HCT116 (cell line): ENCODE data around the gene RANGAP1. TPM values are rescaled to one million over a fixed set of nuclear protein-coding genes. Genes with fewer than 3 reads are reported as not detected.

ENCODE experiments used
- ATAC-seq: fragments of 200-7000 bp; cut with Tn5 transposase; 2 replicates; pipeline ENCODE4 v1.9.1; 2020; ENCODE audit warnings: mild to moderate bottlenecking, moderate library complexity
- BruUV-seq: library from RNA; stranded (reverse); fragments of 400-500 nt; replicated peaks from 2 replicates; lab custom pipeline; 2021; lab: Mats Ljungman, UMichigan
- CTCF ChIA-PET: fragments of 300-600 bp; sonication (Branson Sonifier 250); formaldehyde crosslinking; loops from one replicate; lab custom pipeline; 2021; ENCODE audit warnings: antibody characterized with exemption; lab: Charles Lee
- POLR2A ChIA-PET: fragments of 300-600, 350-600 bp; sonication (Branson Sonifier 250); formaldehyde crosslinking; loops from one replicate; lab custom pipeline; 2021; ENCODE audit warnings: antibody characterized with exemption; lab: Charles Lee
- RAD21 ChIA-PET, 2 experiments: fragments of 300-600 bp; sonication (Branson Sonifier 250); formaldehyde crosslinking; loops; one replicate each; lab custom pipeline; 2023; ENCODE audit warnings: low total read pairs in 2 of 2; ENCODE audit not compliant: uncharacterized antibody in 2 of 2, unreplicated experiment in 2 of 2, low non-redundant PET in 1 of 2; lab: Charles Lee
- DNase-seq: peaks from one replicate; pipeline ENCODE4 v3.0.0-alpha.2; 2010; ENCODE audit warnings: low read depth, low spot score
- H2AFZ ChIP-seq: fragments of 200-600 bp; shearing (Covaris generic), sonication (generic); 2 replicates; pipeline ENCODE4 v1.6.1; 2017; ENCODE audit warnings: low read depth, mixed run types, mixed read lengths, antibody characterized with exemption, low read length; ENCODE audit not compliant: poor library complexity, severe bottlenecking
- H3K27ac ChIP-seq: 2 replicates; pipeline ENCODE4 v1.5.1; 2012; ENCODE audit warnings: low read depth, low read length
- H3K27me3 ChIP-seq: fragments of 200-600 bp; sonication (generic); 2 replicates; pipeline ENCODE4 v1.6.1; 2016; ENCODE audit warnings: mixed run types, low read length, mixed read lengths; ENCODE audit not compliant: insufficient read depth
- H3K36me3 ChIP-seq, 2 experiments: fragments of 200-500 bp in 1 of 2; fragments of 200-600 bp in 1 of 2; sonication (Bioruptor generic) in 1 of 2; sonication (generic) in 1 of 2; 2 replicates each; pipeline versions ENCODE4 v1.5.1 to v1.6.1; 2014 to 2016; ENCODE audit warnings: low read length in 2 of 2, inconsistent platforms in 1 of 2, mixed read lengths in 1 of 2, mixed run types in 1 of 2; ENCODE audit not compliant: insufficient read depth in 2 of 2, control insufficient read depth in 1 of 2
- H3K4me1 ChIP-seq, 2 experiments: fragments of 200-600 bp in 1 of 2; sonication (generic) in 1 of 2; 2 replicates each; pipeline versions ENCODE4 v1.5.1 to v1.6.1; 2012 to 2017; ENCODE audit warnings: low read length in 2 of 2, inconsistent platforms in 1 of 2, mild to moderate bottlenecking in 1 of 2, mixed read lengths in 1 of 2, mixed run types in 1 of 2, moderate library complexity in 1 of 2; ENCODE audit not compliant: insufficient read depth in 2 of 2, control insufficient read depth in 1 of 2
- H3K4me2 ChIP-seq: fragments of 200-600 bp; sonication (generic); 2 replicates; pipeline ENCODE4 v1.6.1; 2017; ENCODE audit warnings: mixed run types, low read length, mixed read lengths
- H3K4me3 ChIP-seq, 2 experiments: fragments of 200-600 bp in 1 of 2; sonication (generic) in 1 of 2; replicated peaks in 1 of 2; 2 replicates each; pipeline ENCODE4 v1.5.1; 2011 to 2016; ENCODE audit warnings: low read length in 2 of 2, control low read depth in 1 of 2, low read depth in 1 of 2, mild to moderate bottlenecking in 1 of 2, mixed read lengths in 1 of 2, mixed run types in 1 of 2
- H3K79me2 ChIP-seq: fragments of 200-600 bp; sonication (generic); 2 replicates; pipeline ENCODE4 v1.6.1; 2017; ENCODE audit warnings: mild to moderate bottlenecking, mixed run types, low read length, moderate library complexity, mixed read lengths; ENCODE audit not compliant: insufficient read depth
- H3K9ac ChIP-seq: fragments of 200-600 bp; sonication (generic); 2 replicates; pipeline ENCODE4 v1.6.1; 2016; ENCODE audit warnings: low read length, mixed read lengths
- H3K9me2 ChIP-seq: fragments of 200-600 bp; sonication (generic), shearing (Covaris generic); 2 replicates; pipeline ENCODE4 v1.6.1; 2017; ENCODE audit warnings: mixed run types, mild to moderate bottlenecking, moderate library complexity; ENCODE audit not compliant: insufficient read depth
- H3K9me3 ChIP-seq, 2 experiments: fragments of 200-500 bp in 1 of 2; fragments of 200-600 bp in 1 of 2; sonication (Bioruptor generic) in 1 of 2; sonication (generic) in 1 of 2; 2 replicates each; pipeline ENCODE4 v1.6.1; 2014 to 2017; ENCODE audit warnings: low read length in 2 of 2, mixed read lengths in 2 of 2, inconsistent platforms in 1 of 2, low read depth in 1 of 2, mild to moderate bottlenecking in 1 of 2, mixed run types in 1 of 2, moderate library complexity in 1 of 2; ENCODE audit not compliant: control insufficient read depth in 1 of 2, insufficient read depth in 1 of 2
- H4K20me1 ChIP-seq: fragments of 200-600 bp; sonication (generic), shearing (Covaris generic); 2 replicates; pipeline ENCODE4 v1.6.1; 2017; ENCODE audit warnings: mixed run types, mild to moderate bottlenecking, moderate library complexity; ENCODE audit not compliant: insufficient read depth
- CBX3 ChIP-seq: IDR thresholded peaks from 2 replicates; pipeline ENCODE4 v1.6.1; 2012; ENCODE audit warnings: low read depth
- CEBPB ChIP-seq: IDR thresholded peaks from 2 replicates; pipeline ENCODE4 v1.6.1; 2012; ENCODE audit warnings: low read depth
- CTCF ChIP-seq, 3 experiments: fragments of 200-600 bp in 1 of 3; sonication (generic) in 1 of 3; IDR thresholded peaks in 2 of 3; conservative IDR thresholded peaks in 1 of 3; 2 replicates each; pipeline ENCODE4 v1.5.1; 2012 to 2017; ENCODE audit warnings: low read depth in 2 of 3, low read length in 2 of 3, antibody characterized with exemption in 1 of 3, borderline replicate concordance in 1 of 3, control low read depth in 1 of 3, mild to moderate bottlenecking in 1 of 3, mixed read lengths in 1 of 3, mixed run types in 1 of 3, moderate library complexity in 1 of 3; ENCODE audit not compliant: insufficient read depth in 1 of 3
- EZH2 ChIP-seq: fragments of 200-600 bp; sonication (generic); IDR thresholded peaks from 2 replicates; pipeline ENCODE4 v1.6.1; 2017; ENCODE audit warnings: antibody characterized with exemption, mixed run types
- EZH2phosphoT487 ChIP-seq: fragments of 200-600 bp; IDR thresholded peaks from 2 replicates; pipeline ENCODE4 v1.6.1; 2018; ENCODE audit warnings: antibody characterized with exemption, borderline replicate concordance
- FOSL1 ChIP-seq: IDR thresholded peaks from 2 replicates; pipeline ENCODE4 v1.6.1; 2012; ENCODE audit warnings: low read depth
- JUND ChIP-seq: IDR thresholded peaks from 2 replicates; pipeline ENCODE4 v1.6.1; 2012
- POLR2AphosphoS5 ChIP-seq: IDR thresholded peaks from 2 replicates; pipeline ENCODE4 v1.6.1; 2011; ENCODE audit warnings: mild to moderate bottlenecking, low read depth, low read length, moderate library complexity
- RAD21 ChIP-seq: IDR thresholded peaks from 2 replicates; pipeline ENCODE4 v1.6.1; 2012; ENCODE audit warnings: low read depth, mild to moderate bottlenecking
- SP1 ChIP-seq: IDR thresholded peaks from 2 replicates; pipeline ENCODE4 v1.6.1; 2012; ENCODE audit warnings: low read depth
- SRF ChIP-seq: IDR thresholded peaks from 2 replicates; pipeline ENCODE4 v1.6.1; 2012; ENCODE audit warnings: low read depth
- TCF7L2 ChIP-seq: IDR thresholded peaks from 2 replicates; pipeline ENCODE4 v1.7.0; 2011; ENCODE audit warnings: borderline replicate concordance, inconsistent platforms; ENCODE audit not compliant: insufficient read depth, insufficient read length; ENCODE audit errors: extremely low read depth
- YY1 ChIP-seq: IDR thresholded peaks from 2 replicates; pipeline ENCODE4 v1.6.1; 2011; ENCODE audit warnings: low read length, low read depth, moderate library complexity, mild to moderate bottlenecking; ENCODE audit not compliant: insufficient replicate concordance; ENCODE audit errors: extremely low read depth
- ZFX ChIP-seq: fragments of 450-650 bp; IDR thresholded peaks from 2 replicates; pipeline ENCODE4 v1.6.1; 2017
- intact Hi-C: fragments of 100-400 bp; cut with micrococcal nuclease; formaldehyde crosslinking; loops from 2 replicates; pipeline ENCODE4 v1.10.0; 2022
- total RNA-seq: library from RNA; stranded (reverse); gene quantifications from one replicate; pipeline ENCODE4 v1.2.1, GENCODE V29; 2021; ENCODE audit not compliant: unreplicated experiment
- TF ChIP-seq, protein P1 (sequence below): IDR thresholded peaks from 2 replicates; pipeline ENCODE4 v1.6.1; 2012
- TF ChIP-seq, protein P2 (sequence below): IDR thresholded peaks from 2 replicates; pipeline ENCODE4 v1.6.1; 2012
- TF ChIP-seq, protein P3 (sequence below): IDR thresholded peaks from 2 replicates; pipeline ENCODE4 v1.6.1; 2011; ENCODE audit warnings: mild to moderate bottlenecking, low read length, moderate library complexity; ENCODE audit not compliant: insufficient replicate concordance; ENCODE audit errors: extremely low read depth

The RANGAP1 gene
- total RNA-seq, 1 experiment from 2014 or later = 121 TPM

DNA sequence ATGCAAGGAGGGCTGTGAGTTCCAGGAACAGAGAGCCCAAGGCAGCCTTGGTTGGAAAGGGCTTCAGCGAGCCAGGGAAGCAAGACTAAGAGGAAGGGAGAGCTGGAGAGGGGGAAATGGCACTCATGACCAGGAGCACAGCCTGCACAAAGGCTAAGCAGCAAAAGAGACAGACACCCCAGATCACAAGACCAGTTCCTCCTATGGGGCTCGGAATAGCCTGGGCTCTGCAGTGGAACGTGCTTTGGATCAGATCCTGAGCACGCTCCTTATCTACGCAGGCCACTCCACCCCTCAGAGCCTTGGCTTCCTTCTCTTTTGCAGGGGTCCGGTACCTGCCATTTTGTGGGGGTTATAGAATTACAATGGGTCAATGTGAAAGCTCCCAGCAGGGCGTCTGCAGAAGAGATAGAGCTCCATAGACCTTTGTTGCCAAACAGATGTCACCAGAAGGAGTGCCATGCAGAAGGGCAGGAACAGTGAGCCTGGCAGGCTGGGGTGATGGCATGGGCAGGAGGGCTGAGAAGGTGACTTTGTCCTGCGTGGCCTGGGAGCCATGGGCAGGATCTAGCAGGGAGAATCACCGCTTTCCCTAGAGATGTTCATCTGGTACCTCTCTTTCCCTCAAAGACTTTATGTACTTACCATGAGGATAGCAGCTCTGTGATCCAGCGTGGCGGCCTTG lies 49.1 kb upstream of the RANGAP1 start:
- Histone ChIP-seq H3K4me3 (no peak overlapping the region), H4K20me1 (no peaks in the 10 kb centered on the region), H3K79me2 (no peaks in the 10 kb centered on the region), H3K9me2 (no peaks in the 10 kb centered on the region), H2AFZ (no peak overlapping the region), H3K27ac (no peak overlapping the region), H3K36me3 (peaks cover 11 to 12% of the 10 kb centered on the region in 2 experiments; a peak in 3 of 4 replicates), H3K9ac (no peak overlapping the region), H3K4me1 (no peaks in the 10 kb centered on the region), H3K4me2 (no peak overlapping the region), H3K9me3 (no peaks in the 10 kb centered on the region), H3K27me3 (no peaks in the 10 kb centered on the region)
- no TSS peak for BruUV-seq
- RAD21 ChIA-PET = no interaction called here
- ATAC-seq (no peak), DNase-seq (no peak)
- CTCF ChIA-PET = no interaction called here
- no peak for TF ChIP-seq CBX3
- intact Hi-C loops = no loop called here
- POLR2A ChIA-PET = no interaction called here

- H3K4me1 ChIP-seq = no peaks in the 10 kb centered on the region
- no peak overlapping the region for H3K9ac ChIP-seq
- no peak overlapping the region for H3K4me3 ChIP-seq
- BruUV-seq = no TSS peak
- DNase-seq (no peak), ATAC-seq (no peak)
- H3K36me3 ChIP-seq = peaks cover 12 to 15% of the 10 kb centered on the region in 2 experiments; a peak in 3 of 4 replicates
- H2AFZ ChIP-seq = no peak overlapping the region
- H4K20me1 ChIP-seq = no peaks in the 10 kb centered on the region
- no peaks in the 10 kb centered on the region for H3K79me2 ChIP-seq
- no peaks in the 10 kb centered on the region for H3K9me3 ChIP-seq
- no peak overlapping the region for H3K27ac ChIP-seq
- POLR2A ChIA-PET = no interaction called here
- RAD21 ChIA-PET = no interaction called here
- no peaks in the 10 kb centered on the region for H3K9me2 ChIP-seq
- intact Hi-C loops = no loop called here
- no peak overlapping the region for H3K4me2 ChIP-seq
- no peaks in the 10 kb centered on the region for H3K27me3 ChIP-seq
- CTCF ChIA-PET = no interaction called here
- TF ChIP-seq, protein P1, sequence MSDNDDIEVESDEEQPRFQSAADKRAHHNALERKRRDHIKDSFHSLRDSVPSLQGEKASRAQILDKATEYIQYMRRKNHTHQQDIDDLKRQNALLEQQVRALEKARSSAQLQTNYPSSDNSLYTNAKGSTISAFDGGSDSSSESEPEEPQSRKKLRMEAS = no peak
- TF ChIP-seq, protein P2, sequence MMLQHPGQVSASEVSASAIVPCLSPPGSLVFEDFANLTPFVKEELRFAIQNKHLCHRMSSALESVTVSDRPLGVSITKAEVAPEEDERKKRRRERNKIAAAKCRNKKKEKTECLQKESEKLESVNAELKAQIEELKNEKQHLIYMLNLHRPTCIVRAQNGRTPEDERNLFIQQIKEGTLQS = no peak
- TF ChIP-seq CBX3 (no peak), CTCF (IDR thresholded peaks at IDR 0.05 in 2 of 3, conservative IDR thresholded peaks at IDR 0.05 in 1 of 3; ENCODE audit: borderline replicate concordance in 1 of 3, insufficient read depth in 1 of 3, low read depth in 2 of 3, low read length in 2 of 3) (no peak), RAD21 (no peak), SP1 (no peak), POLR2AphosphoS5 (no peak), EZH2 (no peak), SRF (no peak), YY1 (no peak), TCF7L2 (no peak), JUND (no peak), CEBPB (no peak), ZFX (no peak), FOSL1 (no peak), EZH2phosphoT487 (no peak)
- TF ChIP-seq, protein P3, sequence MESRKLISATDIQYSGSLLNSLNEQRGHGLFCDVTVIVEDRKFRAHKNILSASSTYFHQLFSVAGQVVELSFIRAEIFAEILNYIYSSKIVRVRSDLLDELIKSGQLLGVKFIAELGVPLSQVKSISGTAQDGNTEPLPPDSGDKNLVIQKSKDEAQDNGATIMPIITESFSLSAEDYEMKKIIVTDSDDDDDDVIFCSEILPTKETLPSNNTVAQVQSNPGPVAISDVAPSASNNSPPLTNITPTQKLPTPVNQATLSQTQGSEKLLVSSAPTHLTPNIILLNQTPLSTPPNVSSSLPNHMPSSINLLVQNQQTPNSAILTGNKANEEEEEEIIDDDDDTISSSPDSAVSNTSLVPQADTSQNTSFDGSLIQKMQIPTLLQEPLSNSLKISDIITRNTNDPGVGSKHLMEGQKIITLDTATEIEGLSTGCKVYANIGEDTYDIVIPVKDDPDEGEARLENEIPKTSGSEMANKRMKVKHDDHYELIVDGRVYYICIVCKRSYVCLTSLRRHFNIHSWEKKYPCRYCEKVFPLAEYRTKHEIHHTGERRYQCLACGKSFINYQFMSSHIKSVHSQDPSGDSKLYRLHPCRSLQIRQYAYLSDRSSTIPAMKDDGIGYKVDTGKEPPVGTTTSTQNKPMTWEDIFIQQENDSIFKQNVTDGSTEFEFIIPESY = no peak
Measured at GRCh38 chr22:41334215-41334614, 48.2 kb upstream of the RANGAP1 start.
